GM19240 (cell line): Measurements from ENCODE around the gene LRPAP1.

Source experiments
- DNase-seq: peaks from one replicate; pipeline ENCODE4 v3.0.0; 2011; ENCODE audit warnings: low spot score; ENCODE audit not compliant: insufficient read length

LRPAP1 gene

GRCh38 chr4:3501126-3501824 is 30.9 kb downstream of the LRPAP1 start:
- no peak for DNase-seq

GRCh38 chr4:3500634-3501101 is 31.6 kb downstream of the LRPAP1 start:
- no peak for DNase-seq

- no peak for DNase-seq
Measured at GRCh38 chr4:3500111-3500510, 32.1 kb downstream of the LRPAP1 start.

GRCh38 chr4:3499710-3500109 is 32.5 kb downstream of the LRPAP1 start:
- no peak for DNase-seq

GRCh38 chr4:3498901-3499510 is 33.2 kb downstream of the LRPAP1 start:
- DNase-seq, result no peak

GRCh38 chr4:3498407-3498806 is 33.8 kb downstream of the LRPAP1 start:
- no peak for DNase-seq

GRCh38 chr4:3497523-3498389 is 34.5 kb downstream of the LRPAP1 start:
- no peak for DNase-seq

- no peak for DNase-seq
Measured at GRCh38 chr4:3497095-3497494, 35.1 kb downstream of the LRPAP1 start.

- no peak for DNase-seq
Measured at GRCh38 chr4:3496021-3496420, 36.2 kb downstream of the LRPAP1 start.

- no peak for DNase-seq
Measured at GRCh38 chr4:3495204-3495975, 36.8 kb downstream of the LRPAP1 start.

GRCh38 chr4:3494462-3494871 is 37.8 kb downstream of the LRPAP1 start:
- no peak for DNase-seq

GRCh38 chr4:3493720-3494461 is 38.3 kb downstream of the LRPAP1 start:
- DNase-seq, result no peak

- no peak for DNase-seq
Measured at GRCh38 chr4:3492741-3493719, 39.2 kb downstream of the LRPAP1 start.

- DNase-seq, result no peak
Measured at GRCh38 chr4:3491681-3492405, 40.4 kb downstream of the LRPAP1 start.

GRCh38 chr4:3489451-3489962 is 42.7 kb downstream of the LRPAP1 start:
- no peak for DNase-seq

- DNase-seq, result no peak
Measured at GRCh38 chr4:3488820-3489219, 43.4 kb downstream of the LRPAP1 start.

GRCh38 chr4:3487861-3488260 is 44.4 kb downstream of the LRPAP1 start:
- no peak for DNase-seq
